Stimulated activated CD4-positive, alpha-beta T cell treated with anti-CD3 and anti-CD28 coated beads, TNF-alpha, amount 100 ng/mL, for 1 hour (primary cell): ENCODE results near the gene SRD5A2.

ENCODE experiments used
- DNase-seq, 3 donors: peaks; one replicate each; pipeline ENCODE4 v3.0.0-alpha.2; 2020; ENCODE audit warnings: low read depth in 3 of 3, low spot score in 1 of 3

The SRD5A2 gene

GRCh38 chr2:31580321-31581117 is at the start of gene SRD5A2:
TSS of gene SRD5A2 (minus strand) at chr2:31580938. CDS start at chr2:31580900, 38 bp downstream.
- no peak for DNase-seq

GRCh38 chr2:31606509-31606908 is 25.8 kb upstream of the SRD5A2 start:
- no peak for DNase-seq

- no peak for DNase-seq
These were observed 18.0 kb upstream of the SRD5A2 start for GRCh38 chr2:31598694-31599093.

- no peak for DNase-seq
These were observed 5.5 kb upstream of the SRD5A2 start for GRCh38 chr2:31586230-31586629.

- DNase-seq = no peak
These were observed 522 bp upstream of the SRD5A2 start for GRCh38 chr2:31581124-31581795.

- no peak for DNase-seq
These were observed 780 bp downstream of the SRD5A2 start for GRCh38 chr2:31579996-31580320.

- DNase-seq = no peak
These were observed 2.4 kb downstream of the SRD5A2 start for GRCh38 chr2:31578316-31578715.

GRCh38 chr2:31577143-31577542 is 3.6 kb downstream of the SRD5A2 start:
- DNase-seq = no peak

GRCh38 chr2:31568585-31569201 is 12.0 kb downstream of the SRD5A2 start:
- DNase-seq = no peak

GRCh38 chr2:31567679-31568078 is 13.1 kb downstream of the SRD5A2 start:
- DNase-seq = no peak

GRCh38 chr2:31563273-31563839 is 17.4 kb downstream of the SRD5A2 start:
- no peak for DNase-seq

GRCh38 chr2:31561823-31562222 is 18.9 kb downstream of the SRD5A2 start:
- no peak for DNase-seq

GRCh38 chr2:31558401-31559295 is 22.1 kb downstream of the SRD5A2 start:
- no peak for DNase-seq

- no peak for DNase-seq
These were observed 23.8 kb downstream of the SRD5A2 start for GRCh38 chr2:31556940-31557339.

- DNase-seq = no peak
These were observed 24.6 kb downstream of the SRD5A2 start for GRCh38 chr2:31555967-31556706.

GRCh38 chr2:31553362-31553761 is 27.4 kb downstream of the SRD5A2 start:
- DNase-seq = no peak

- DNase-seq = no peak
These were observed 33.3 kb downstream of the SRD5A2 start for GRCh38 chr2:31547485-31547884.

- no peak for DNase-seq
These were observed 38.9 kb downstream of the SRD5A2 start for GRCh38 chr2:31541853-31542252.

GRCh38 chr2:31539505-31539904 is 41.2 kb downstream of the SRD5A2 start:
- DNase-seq = no peak

GRCh38 chr2:31535768-31536167 is 45.0 kb downstream of the SRD5A2 start:
- no peak for DNase-seq
